GM21390 (cell line): ENCODE measurements around the gene ARHGAP44.

Experiments
- ATAC-seq: cut with Tn5 transposase; IDR thresholded peaks from one replicate; pipeline ENCODE4 v1.9.1; 2021; ENCODE audit not compliant: unreplicated experiment

Gene ARHGAP44

GRCh38 chr17:12896180-12896785, 107.0 kb downstream of the ARHGAP44 start:
- no peak for ATAC-seq

GRCh38 chr17:12898110-12898509, 108.8 kb downstream of the ARHGAP44 start:
- no peak for ATAC-seq

- ATAC-seq = no peak
Measured at GRCh38 chr17:12899604-12900003, 110.3 kb downstream of the ARHGAP44 start.

- ATAC-seq = no peak
Measured at GRCh38 chr17:12900474-12900873, 111.2 kb downstream of the ARHGAP44 start.

GRCh38 chr17:12902046-12902445, 112.7 kb downstream of the ARHGAP44 start:
- ATAC-seq = no peak

GRCh38 chr17:12907477-12907876, 118.2 kb downstream of the ARHGAP44 start:
- no peak for ATAC-seq

- ATAC-seq = no peak
Measured at GRCh38 chr17:12909046-12909445, 119.7 kb downstream of the ARHGAP44 start.

- ATAC-seq = no peak
Measured at GRCh38 chr17:12909511-12909910, 120.2 kb downstream of the ARHGAP44 start.

GRCh38 chr17:12911239-12911638, 121.9 kb downstream of the ARHGAP44 start:
- no peak for ATAC-seq

GRCh38 chr17:12917399-12917798, 128.1 kb downstream of the ARHGAP44 start:
- ATAC-seq = no peak

- no peak for ATAC-seq
Measured at GRCh38 chr17:12918142-12918541, 128.8 kb downstream of the ARHGAP44 start.

GRCh38 chr17:12922120-12922519, 132.8 kb downstream of the ARHGAP44 start:
- no peak for ATAC-seq

- no peak for ATAC-seq
Measured at GRCh38 chr17:12924614-12925013, 135.3 kb downstream of the ARHGAP44 start.

GRCh38 chr17:12927001-12927400, 137.7 kb downstream of the ARHGAP44 start:
- no peak for ATAC-seq

GRCh38 chr17:12927541-12928425, 138.5 kb downstream of the ARHGAP44 start:
- no peak for ATAC-seq

GRCh38 chr17:12928736-12929135, 139.4 kb downstream of the ARHGAP44 start:
- no peak for ATAC-seq

- ATAC-seq = no peak
Measured at GRCh38 chr17:12936501-12936900, 147.2 kb downstream of the ARHGAP44 start.

GRCh38 chr17:12940699-12941098, 151.4 kb downstream of the ARHGAP44 start:
- no peak for ATAC-seq

GRCh38 chr17:12947047-12947446, 157.7 kb downstream of the ARHGAP44 start:
- ATAC-seq = no peak

GRCh38 chr17:12952012-12952411, 162.7 kb downstream of the ARHGAP44 start:
- no peak for ATAC-seq

GRCh38 chr17:12953156-12953555, 163.9 kb downstream of the ARHGAP44 start:
- no peak for ATAC-seq

- ATAC-seq = no peak
Measured at GRCh38 chr17:12955521-12955920, 166.2 kb downstream of the ARHGAP44 start.
